IPS-NIHi7 (cell line): ENCODE results near the gene LYL1.

ENCODE experiments used
- DNase-seq: peaks from one replicate; pipeline ENCODE4 v3.0.0; 2012; ENCODE audit warnings: mixed read lengths; ENCODE audit errors: extremely low spot score

LYL1 gene

GRCh38 chr19:13092606-13093235 is 9.9 kb downstream of the LYL1 start:
- no peak for DNase-seq

GRCh38 chr19:13092158-13092543 is 10.5 kb downstream of the LYL1 start:
- DNase-seq, result no peak

GRCh38 chr19:13091400-13092157 is 11.1 kb downstream of the LYL1 start:
- DNase-seq, result no peak

GRCh38 chr19:13090511-13091231 is 12.0 kb downstream of the LYL1 start:
- DNase-seq, result no peak

GRCh38 chr19:13089857-13090507 is 12.7 kb downstream of the LYL1 start:
- no peak for DNase-seq

GRCh38 chr19:13089139-13089856 is 13.4 kb downstream of the LYL1 start:
- DNase-seq, result peak; percentile 60

GRCh38 chr19:13087795-13088537 is 14.7 kb downstream of the LYL1 start:
- DNase-seq, result no peak

- no peak for DNase-seq
These were observed 15.4 kb downstream of the LYL1 start for GRCh38 chr19:13087295-13087694.

GRCh38 chr19:13086341-13086740 is 16.3 kb downstream of the LYL1 start:
- DNase-seq, result no peak

- DNase-seq, result no peak
These were observed 17.0 kb downstream of the LYL1 start for GRCh38 chr19:13085666-13086065.

GRCh38 chr19:13083627-13084026 is 19.0 kb downstream of the LYL1 start:
- no peak for DNase-seq

GRCh38 chr19:13083008-13083404 is 19.7 kb downstream of the LYL1 start:
- no peak for DNase-seq

GRCh38 chr19:13082192-13083007 is 20.3 kb downstream of the LYL1 start:
- DNase-seq, result peak; percentile 72

- DNase-seq, result no peak
These were observed 23.1 kb downstream of the LYL1 start for GRCh38 chr19:13079542-13079986.

- no peak for DNase-seq
These were observed 23.6 kb downstream of the LYL1 start for GRCh38 chr19:13078897-13079541.

GRCh38 chr19:13078381-13078780 is 24.3 kb downstream of the LYL1 start:
- no peak for DNase-seq

- no peak for DNase-seq
These were observed 25.4 kb downstream of the LYL1 start for GRCh38 chr19:13077240-13077639.

GRCh38 chr19:13076787-13077186 is 25.9 kb downstream of the LYL1 start:
- DNase-seq, result no peak

- no peak for DNase-seq
These were observed 26.3 kb downstream of the LYL1 start for GRCh38 chr19:13076320-13076719.
